Rectal smooth muscle tissue (tissue), 1 donor: ENCODE results near the gene HDAC4.
A peak's percentile ranks its signal among the peaks of the same experiment; 100 is the strongest.

Experiments used
- H3K27ac ChIP-seq: one replicate; pipeline ENCODE4 v1.7.0; 2013; ENCODE audit warnings: low read depth, low read length, inconsistent platforms
- H3K27me3 ChIP-seq: one replicate; pipeline ENCODE4 v1.7.0; 2013; ENCODE audit warnings: low read length; ENCODE audit not compliant: control insufficient read depth, insufficient read depth
- H3K36me3 ChIP-seq: one replicate; pipeline ENCODE4 v1.7.0; 2013; ENCODE audit warnings: low read length; ENCODE audit not compliant: control insufficient read depth, insufficient read depth
- H3K4me1 ChIP-seq: one replicate; pipeline ENCODE4 v1.7.0; 2013; ENCODE audit warnings: low read length; ENCODE audit not compliant: control insufficient read depth, insufficient read depth
- H3K4me3 ChIP-seq: one replicate; pipeline ENCODE4 v1.7.0; 2013; ENCODE audit warnings: low read length
- H3K9ac ChIP-seq: one replicate; pipeline ENCODE4 v1.7.0; 2013; ENCODE audit warnings: low read length

The HDAC4 gene

GRCh38 chr2:239277401-239278085 is 123.3 kb downstream of the HDAC4 start:
- peaks cover 56% of the 10 kb centered on the region for H3K4me1 ChIP-seq

GRCh38 chr2:239276851-239277250 is 124.0 kb downstream of the HDAC4 start:
- Histone ChIP-seq H3K27ac (peak overlapping the region; percentile 88), H3K36me3 (no peaks in the 10 kb centered on the region), H3K4me3 (no peak overlapping the region), H3K27me3 (no peaks in the 10 kb centered on the region), H3K9ac (no peak overlapping the region), H3K4me1 (peaks cover 62% of the 10 kb centered on the region)

More at GRCh38 chr2:239277401-239278085, 123.3 kb downstream of the HDAC4 start:
- no peaks in the 10 kb centered on the region for H3K27me3 ChIP-seq
- H3K4me3 ChIP-seq: no peak overlapping the region
- no peaks in the 10 kb centered on the region for H3K36me3 ChIP-seq
- no peak overlapping the region for H3K27ac ChIP-seq
- no peak overlapping the region for H3K9ac ChIP-seq

- Histone ChIP-seq H3K4me3 (peak overlapping the region; percentile 45), H3K36me3 (no peaks in the 10 kb centered on the region), H3K27ac (peak overlapping the region; percentile 88), H3K9ac (no peak overlapping the region), H3K4me1 (peaks cover 65% of the 10 kb centered on the region), H3K27me3 (no peaks in the 10 kb centered on the region)
Measured at GRCh38 chr2:239275847-239276831, 124.7 kb downstream of the HDAC4 start.

GRCh38 chr2:239275044-239275685 is 125.7 kb downstream of the HDAC4 start:
- H3K9ac ChIP-seq: peak overlapping the region; percentile 63
- H3K27ac ChIP-seq: peak overlapping the region; percentile 88
- H3K4me3 ChIP-seq: peak overlapping the region; percentile 45
- H3K4me1 ChIP-seq: peaks cover 64% of the 10 kb centered on the region
- H3K27me3 ChIP-seq: no peaks in the 10 kb centered on the region
- H3K36me3 ChIP-seq: no peaks in the 10 kb centered on the region

- Histone ChIP-seq H3K36me3 (no peaks in the 10 kb centered on the region), H3K27me3 (no peaks in the 10 kb centered on the region), H3K9ac (no peak overlapping the region), H3K4me3 (peak overlapping the region; percentile 45), H3K27ac (peak overlapping the region; percentile 88), H3K4me1 (peaks cover 57% of the 10 kb centered on the region)
Measured at GRCh38 chr2:239274391-239275043, 126.3 kb downstream of the HDAC4 start.

- Histone ChIP-seq H3K4me1 (peaks cover 54% of the 10 kb centered on the region), H3K9ac (no peak overlapping the region), H3K27ac (no peak overlapping the region), H3K36me3 (no peaks in the 10 kb centered on the region), H3K4me3 (no peak overlapping the region), H3K27me3 (no peaks in the 10 kb centered on the region)
Measured at GRCh38 chr2:239273280-239274234, 127.3 kb downstream of the HDAC4 start.

- no peak overlapping the region for H3K9ac ChIP-seq
- H3K4me1 ChIP-seq: peaks cover 63% of the 10 kb centered on the region
- H3K36me3 ChIP-seq: no peaks in the 10 kb centered on the region
- H3K27me3 ChIP-seq: no peaks in the 10 kb centered on the region
- no peak overlapping the region for H3K27ac ChIP-seq
- H3K4me3 ChIP-seq: no peak overlapping the region
Measured at GRCh38 chr2:239272626-239273025, 128.2 kb downstream of the HDAC4 start.

GRCh38 chr2:239271882-239272281 is 128.9 kb downstream of the HDAC4 start:
- no peaks in the 10 kb centered on the region for H3K27me3 ChIP-seq
- H3K9ac ChIP-seq: no peak overlapping the region
- peak overlapping the region; percentile 38 for H3K27ac ChIP-seq
- H3K4me3 ChIP-seq: no peak overlapping the region
- no peaks in the 10 kb centered on the region for H3K36me3 ChIP-seq
- H3K4me1 ChIP-seq: peaks cover 65% of the 10 kb centered on the region

GRCh38 chr2:239271471-239271870 is 129.3 kb downstream of the HDAC4 start:
- H3K36me3 ChIP-seq: no peaks in the 10 kb centered on the region
- H3K9ac ChIP-seq: no peak overlapping the region
- peak overlapping the region; percentile 38 for H3K27ac ChIP-seq
- no peak overlapping the region for H3K4me3 ChIP-seq
- H3K4me1 ChIP-seq: peaks cover 65% of the 10 kb centered on the region
- no peaks in the 10 kb centered on the region for H3K27me3 ChIP-seq

- Histone ChIP-seq H3K36me3 (no peaks in the 10 kb centered on the region), H3K9ac (no peak overlapping the region), H3K4me1 (peaks cover 63% of the 10 kb centered on the region), H3K4me3 (no peak overlapping the region), H3K27me3 (no peaks in the 10 kb centered on the region), H3K27ac (no peak overlapping the region)
Measured at GRCh38 chr2:239269916-239270315, 130.9 kb downstream of the HDAC4 start.

GRCh38 chr2:239269173-239269885 is 131.5 kb downstream of the HDAC4 start:
- no peak overlapping the region for H3K27ac ChIP-seq
- H3K27me3 ChIP-seq: no peaks in the 10 kb centered on the region
- H3K4me3 ChIP-seq: no peak overlapping the region
- no peak overlapping the region for H3K9ac ChIP-seq
- no peaks in the 10 kb centered on the region for H3K36me3 ChIP-seq
- peaks cover 63% of the 10 kb centered on the region for H3K4me1 ChIP-seq
